GM18498 (cell line): ENCODE data around the gene ATG2B.
"Not testable (repeated sequence)": the region's sequence is repeated elsewhere in the genome, so short reads cannot be mapped to it uniquely, and the experiment has no call there.

Source experiments
- ATAC-seq: cut with Tn5 transposase; IDR thresholded peaks from one replicate; pipeline ENCODE4 v1.9.1; 2021; ENCODE audit warnings: mild to moderate bottlenecking, moderate library complexity; ENCODE audit not compliant: unreplicated experiment

The ATG2B gene

DNA sequence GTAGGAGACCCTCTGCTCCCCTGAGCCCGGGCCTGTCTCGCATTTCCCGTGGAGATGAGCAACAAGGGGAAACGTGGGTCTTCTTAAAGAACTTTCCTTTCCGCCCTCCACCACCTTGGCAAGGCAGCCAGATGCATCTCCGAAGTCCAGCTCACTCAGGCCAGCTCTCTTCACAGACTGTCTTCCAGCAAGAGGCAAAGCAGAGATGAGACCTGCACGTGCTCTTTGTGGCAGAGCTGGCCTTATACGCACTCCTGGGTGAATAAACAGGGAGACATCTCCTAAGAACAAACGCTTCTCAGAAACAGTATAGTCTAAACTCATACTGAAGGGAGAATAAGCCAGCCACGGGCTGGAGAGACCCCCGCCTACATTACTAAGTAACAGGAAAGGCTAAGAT is 108.5 kb downstream of the ATG2B start:
- ATAC-seq = no peak

DNA sequence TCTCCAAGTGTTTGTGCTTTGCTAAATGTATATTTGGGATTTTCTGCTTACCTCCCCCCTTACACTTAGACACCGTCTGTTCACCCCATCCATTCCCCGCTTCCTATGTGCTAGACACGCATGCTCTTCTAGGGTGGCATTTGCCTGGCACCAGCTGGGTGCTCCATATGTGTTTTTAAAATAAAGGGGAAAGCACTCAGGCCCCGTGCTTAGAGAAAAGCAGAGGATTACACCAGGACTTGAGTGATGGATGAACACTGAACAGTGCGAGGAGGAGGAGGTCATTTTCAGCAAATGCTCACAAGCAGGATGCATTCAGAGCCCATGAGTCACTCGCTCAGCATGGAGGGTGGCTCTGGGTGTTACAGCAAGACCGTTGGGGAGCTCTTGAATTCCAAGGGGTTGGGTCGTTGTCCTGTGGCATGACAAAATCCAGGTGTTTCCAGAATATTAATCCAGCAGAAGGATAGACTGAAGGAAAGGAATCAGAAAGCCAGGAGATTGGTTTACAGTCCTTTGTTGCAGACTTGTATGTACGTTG is 110.1 kb downstream of the ATG2B start:
- no peak for ATAC-seq

GRCh38 chr14:96252323-96252998 is 110.7 kb downstream of the ATG2B start:
- ATAC-seq = no peak

DNA sequence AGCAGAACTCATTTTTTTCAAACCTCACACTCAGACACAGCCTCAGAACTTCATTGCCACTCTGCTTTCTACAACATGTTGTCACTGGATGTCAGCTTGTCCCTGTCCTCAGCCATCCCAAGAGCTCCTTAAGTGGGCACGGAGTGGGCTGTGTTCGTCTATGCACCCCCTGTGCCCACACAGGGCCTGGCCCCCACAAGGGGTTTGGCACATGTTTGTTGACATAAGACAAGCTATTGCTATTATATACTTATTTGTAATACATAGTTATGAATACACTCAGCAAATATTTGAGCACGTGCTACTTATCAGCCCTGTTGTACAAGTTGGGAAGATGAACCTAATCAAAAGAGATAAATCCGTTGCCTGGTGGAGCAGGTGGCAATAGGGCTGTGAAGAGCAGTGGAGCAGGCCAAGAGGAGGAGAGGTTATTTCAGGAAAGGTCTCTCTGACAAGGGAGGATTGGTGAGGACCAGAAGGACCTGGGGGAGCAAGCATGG is 111.4 kb downstream of the ATG2B start:
- ATAC-seq = no peak

DNA sequence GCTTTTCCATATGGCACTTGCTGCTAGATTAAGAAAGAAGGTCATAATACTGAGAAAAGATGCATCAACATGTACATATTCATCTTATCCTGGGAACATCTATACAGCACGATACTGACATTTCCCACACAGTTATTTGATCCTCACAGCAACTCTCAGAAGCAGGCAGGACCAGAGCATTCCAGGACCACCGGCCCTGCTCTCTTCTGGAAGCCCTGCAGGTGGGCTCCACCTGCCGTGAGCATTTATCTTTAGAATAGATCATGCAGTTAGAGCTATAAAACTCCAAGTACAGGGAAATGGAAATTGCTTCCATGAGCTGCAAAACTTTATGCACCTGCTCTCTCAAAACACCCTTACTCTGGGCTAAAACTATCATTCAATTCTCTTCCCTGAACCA is 112.7 kb downstream of the ATG2B start:
- ATAC-seq = no peak

- no peak for ATAC-seq
Measured at GRCh38 chr14:96249029-96249428, 114.1 kb downstream of the ATG2B start.

DNA sequence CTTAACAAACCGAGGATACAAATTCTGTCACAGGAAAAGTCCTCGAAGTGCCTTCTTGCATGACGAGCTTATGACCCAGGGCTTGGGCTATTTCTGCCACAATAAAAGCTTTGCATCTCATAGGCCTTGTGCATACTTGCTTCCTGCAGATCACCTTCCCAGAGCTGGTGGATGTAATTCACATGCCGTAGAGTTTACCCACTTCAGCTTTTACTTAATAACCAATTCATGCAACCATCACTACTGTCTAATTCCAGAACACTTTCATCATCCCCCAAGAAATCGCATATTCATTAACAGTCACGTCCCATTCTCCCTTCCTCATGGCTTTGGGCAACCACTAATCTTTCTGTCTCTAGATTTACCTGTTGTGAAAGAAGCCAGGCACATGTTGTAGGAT is 116.1 kb downstream of the ATG2B start:
- ATAC-seq = no peak

DNA sequence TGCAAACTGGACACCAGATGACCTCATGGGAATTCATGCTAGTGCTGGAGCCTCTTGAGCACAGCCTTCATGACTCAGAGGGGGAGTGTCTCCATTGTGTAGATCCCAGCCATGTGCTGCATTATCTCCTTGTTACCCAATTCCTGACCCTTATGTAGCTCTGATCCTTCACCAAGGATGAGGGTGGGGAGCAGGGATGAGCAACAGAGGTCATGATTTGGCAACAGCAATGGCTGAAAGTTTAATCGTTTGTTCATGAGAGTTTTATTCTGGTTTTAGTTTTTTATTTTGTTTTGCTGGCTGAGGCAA is 116.6 kb downstream of the ATG2B start:
- no peak for ATAC-seq

GRCh38 chr14:96245710-96246538 is 117.2 kb downstream of the ATG2B start:
- ATAC-seq = no peak

DNA sequence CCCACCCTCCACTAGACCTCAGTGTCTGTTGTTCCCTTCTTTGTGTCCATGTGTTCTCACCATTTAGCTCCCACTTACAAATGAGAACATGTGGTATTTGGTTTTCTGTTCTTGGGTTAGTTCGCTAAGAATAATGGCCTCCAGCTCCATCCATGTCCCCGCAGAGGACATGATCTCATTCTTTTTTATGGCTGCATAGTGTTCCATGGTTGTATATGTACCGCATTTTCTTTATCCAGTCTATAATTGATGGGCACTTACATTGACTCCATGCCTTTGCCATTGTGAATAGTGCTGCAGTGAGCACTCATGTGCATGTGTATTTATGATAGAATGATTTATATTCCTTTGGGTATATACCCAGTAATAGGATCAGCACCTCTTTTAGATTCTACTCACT is 118.1 kb downstream of the ATG2B start:
- ATAC-seq = not testable (repeated sequence)

DNA sequence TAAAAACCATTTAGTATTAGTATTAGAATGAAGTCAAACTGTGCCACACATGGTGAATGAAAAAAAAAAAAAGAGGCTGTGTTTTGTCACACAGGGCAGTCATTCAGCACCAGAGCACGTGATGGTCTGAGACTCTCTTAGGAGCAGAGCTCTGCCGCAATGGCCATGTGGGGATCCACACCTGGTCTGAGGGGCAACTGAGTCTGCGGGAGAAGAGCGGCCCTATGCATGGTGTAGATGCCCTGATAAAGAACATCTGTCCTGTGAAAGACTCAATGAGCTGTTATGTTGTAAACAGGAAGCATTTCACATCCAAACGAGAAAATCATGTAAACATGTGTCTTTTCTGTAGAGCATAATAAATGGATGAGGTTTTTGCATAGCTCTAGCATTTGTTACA is 119.4 kb downstream of the ATG2B start:
- ATAC-seq = no peak

DNA sequence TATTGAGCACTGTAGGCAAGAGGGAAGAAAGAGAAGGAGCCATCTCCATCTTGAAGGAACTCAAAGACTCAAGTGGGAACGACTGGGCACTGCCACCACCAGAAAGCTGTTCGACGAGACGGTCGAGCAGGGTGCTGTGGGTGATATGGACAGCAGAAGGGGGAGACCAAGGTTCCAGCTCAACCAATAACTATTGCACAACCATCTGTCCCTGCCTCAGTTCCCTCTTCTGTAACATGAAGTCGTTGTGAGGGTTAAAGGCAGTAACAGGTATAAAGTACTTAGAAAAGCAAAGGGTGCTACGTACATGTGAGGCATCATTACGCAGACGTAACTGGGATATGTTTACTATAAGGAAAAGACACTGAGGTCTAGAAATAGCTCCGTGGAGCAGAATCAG is 121.0 kb downstream of the ATG2B start:
- no peak for ATAC-seq

DNA sequence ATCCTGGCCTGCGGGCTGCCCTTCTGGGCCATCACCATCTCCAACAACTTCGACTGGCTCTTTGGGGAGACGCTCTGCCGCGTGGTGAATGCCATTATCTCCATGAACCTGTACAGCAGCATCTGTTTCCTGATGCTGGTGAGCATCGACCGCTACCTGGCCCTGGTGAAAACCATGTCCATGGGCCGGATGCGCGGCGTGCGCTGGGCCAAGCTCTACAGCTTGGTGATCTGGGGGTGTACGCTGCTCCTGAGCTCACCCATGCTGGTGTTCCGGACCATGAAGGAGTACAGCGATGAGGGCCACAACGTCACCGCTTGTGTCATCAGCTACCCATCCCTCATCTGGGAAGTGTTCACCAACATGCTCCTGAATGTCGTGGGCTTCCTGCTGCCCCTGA is 122.5 kb downstream of the ATG2B start:
- no peak for ATAC-seq

DNA sequence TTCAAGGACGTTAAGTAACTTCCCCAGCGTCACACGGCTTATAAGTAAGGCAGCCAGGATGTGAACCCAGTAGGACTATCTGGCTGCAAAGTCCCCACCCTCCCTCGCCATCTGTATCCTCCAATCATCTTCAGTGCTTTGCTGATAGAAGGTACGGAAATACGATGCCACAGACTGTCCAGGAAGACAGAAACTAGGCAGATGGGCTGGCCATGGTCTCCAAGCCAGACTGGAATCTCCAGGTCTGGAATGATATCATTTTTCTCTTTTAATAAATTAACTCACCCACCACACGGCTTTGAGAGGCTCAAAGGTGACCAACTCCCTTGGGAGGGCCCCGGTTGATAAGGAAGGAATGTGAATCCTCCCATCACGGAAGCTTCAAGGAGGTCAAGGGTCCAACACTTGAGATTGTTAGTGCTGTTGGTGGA is 123.4 kb downstream of the ATG2B start:
- ATAC-seq = no peak

- ATAC-seq = no peak
Measured at GRCh38 chr14:96238676-96239265, 124.4 kb downstream of the ATG2B start.

DNA sequence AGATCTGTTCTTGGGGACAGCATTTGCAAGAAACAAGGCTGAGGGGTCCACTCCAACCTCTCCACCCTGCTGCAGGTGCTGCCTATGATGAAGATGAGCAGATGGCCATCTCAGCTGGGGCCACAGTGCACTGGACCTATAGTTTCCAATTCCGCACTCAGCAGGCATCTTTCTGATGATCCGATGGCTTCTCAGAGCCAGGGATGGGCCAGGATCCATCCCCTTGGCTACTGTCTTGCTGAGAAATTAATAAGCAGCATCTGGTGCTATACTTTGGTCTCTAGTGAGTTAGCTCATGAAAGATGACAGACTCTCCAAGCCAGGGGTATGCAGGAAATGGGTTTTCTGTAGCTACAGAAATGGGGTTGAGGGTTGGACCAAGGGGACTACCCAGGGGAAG is 125.5 kb downstream of the ATG2B start:
- ATAC-seq = no peak

DNA sequence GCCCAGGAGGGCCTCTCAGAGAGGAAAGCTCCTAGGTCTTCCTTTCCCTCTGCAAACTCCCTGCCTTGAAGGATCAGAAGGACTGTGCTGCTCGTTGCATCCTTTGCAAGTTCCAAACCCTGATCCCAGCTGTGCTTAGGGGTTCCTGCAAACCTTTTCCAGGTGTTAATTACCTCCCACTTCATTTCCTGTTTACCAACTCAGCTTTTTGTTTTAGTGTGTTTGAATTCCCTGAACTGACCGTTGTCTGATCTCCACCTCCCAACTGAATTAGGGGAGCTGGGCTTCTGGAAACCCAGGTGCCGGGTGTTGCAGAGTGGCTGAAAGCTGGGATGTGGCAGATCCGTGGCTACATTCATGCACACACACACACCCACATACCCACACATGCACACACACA is 127.7 kb downstream of the ATG2B start:
- ATAC-seq = no peak

DNA sequence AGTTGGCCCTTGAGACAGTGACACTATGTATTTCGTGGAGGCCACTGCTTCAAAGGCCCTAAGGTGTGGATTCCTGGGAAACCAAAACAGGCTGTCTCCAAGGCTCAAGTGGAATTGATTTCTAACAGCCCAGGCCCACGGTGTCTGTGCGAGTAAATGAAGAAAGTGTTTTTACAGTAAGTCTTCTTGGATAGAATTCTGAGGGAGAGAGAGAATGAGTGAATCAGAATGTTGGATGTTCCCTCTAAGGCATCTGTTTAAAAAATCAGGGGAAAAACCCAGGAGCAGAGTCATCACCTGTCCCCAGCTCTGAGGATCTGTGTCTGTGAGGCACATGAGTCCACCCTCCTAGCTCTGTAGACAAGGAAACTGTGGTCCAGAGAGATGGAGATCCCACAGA is 129.5 kb downstream of the ATG2B start:
- no peak for ATAC-seq

DNA sequence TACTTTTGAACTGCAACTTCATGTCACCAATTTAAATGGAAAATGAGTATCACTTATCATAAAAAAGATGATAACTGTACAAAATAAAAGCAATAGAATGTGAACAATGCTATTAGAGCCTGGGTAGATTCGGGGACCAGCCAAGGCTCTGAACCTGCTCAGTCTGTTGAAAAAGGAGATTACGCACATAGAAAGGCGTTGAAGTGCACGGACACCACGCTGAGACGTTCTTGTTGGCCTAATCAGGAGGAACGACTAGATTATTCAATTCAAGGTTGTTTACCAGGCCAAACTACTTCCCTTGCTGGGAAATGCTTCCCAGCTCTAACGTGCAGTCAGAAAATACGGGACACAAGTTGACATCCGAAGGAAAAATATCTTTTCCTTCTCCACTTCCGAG is 130.6 kb downstream of the ATG2B start:
- no peak for ATAC-seq

DNA sequence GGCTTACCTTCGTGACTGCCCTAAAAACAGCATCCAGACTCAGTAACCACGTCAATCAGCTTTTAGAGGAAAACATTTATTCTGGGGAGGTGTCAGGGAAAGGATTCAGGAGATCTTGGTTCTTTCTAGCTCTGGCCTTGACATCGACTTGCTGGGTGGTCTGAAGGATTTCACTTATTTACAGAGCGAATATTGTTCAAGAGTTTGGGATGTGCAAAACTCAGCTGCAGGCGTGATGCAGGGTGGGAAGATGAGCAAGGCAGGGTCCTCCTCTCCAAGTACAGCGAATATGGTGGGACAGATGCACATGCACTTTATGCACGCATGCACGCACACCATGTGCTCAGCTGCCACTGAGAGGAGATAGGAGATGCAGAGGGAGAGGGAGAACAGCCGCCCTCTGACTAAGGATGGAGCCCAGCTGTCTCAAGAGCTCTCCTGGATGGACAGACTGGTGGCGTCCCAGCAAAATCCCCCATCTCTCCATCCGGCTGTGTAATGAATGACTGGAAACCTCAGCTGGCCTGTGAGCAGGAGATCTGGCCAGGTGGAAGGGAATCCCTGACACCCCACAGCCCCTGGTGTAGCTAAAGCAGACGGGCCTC is 131.5 kb downstream of the ATG2B start:
- no peak for ATAC-seq

- no peak for ATAC-seq
Measured at GRCh38 chr14:96231056-96231455, 132.1 kb downstream of the ATG2B start.
